Right renal pelvis (tissue), 4 donors: ENCODE results near the gene OSBPL3. TPM values are rescaled to one million over a fixed set of nuclear protein-coding genes. Genes with fewer than 3 reads are reported as not detected.

Source experiments
- DNase-seq, 4 donors: peaks; one replicate each; pipeline ENCODE4 v3.0.0-alpha.2; 2013; ENCODE audit warnings: low read depth in 4 of 4, low spot score in 3 of 4, missing footprints in 1 of 4
- polyA plus RNA-seq, 4 donors: library from polyadenylated mRNA; unstranded; fragments of 120-200 nt; gene quantifications; one replicate each; pipeline ENCODE4 v1.2.1, GENCODE V29; 2013; ENCODE audit not compliant: insufficient read length in 4 of 4

OSBPL3 gene
- polyA plus RNA-seq, 4 donors = 18.6 to 26.9 (median 20.0) TPM

DNA sequence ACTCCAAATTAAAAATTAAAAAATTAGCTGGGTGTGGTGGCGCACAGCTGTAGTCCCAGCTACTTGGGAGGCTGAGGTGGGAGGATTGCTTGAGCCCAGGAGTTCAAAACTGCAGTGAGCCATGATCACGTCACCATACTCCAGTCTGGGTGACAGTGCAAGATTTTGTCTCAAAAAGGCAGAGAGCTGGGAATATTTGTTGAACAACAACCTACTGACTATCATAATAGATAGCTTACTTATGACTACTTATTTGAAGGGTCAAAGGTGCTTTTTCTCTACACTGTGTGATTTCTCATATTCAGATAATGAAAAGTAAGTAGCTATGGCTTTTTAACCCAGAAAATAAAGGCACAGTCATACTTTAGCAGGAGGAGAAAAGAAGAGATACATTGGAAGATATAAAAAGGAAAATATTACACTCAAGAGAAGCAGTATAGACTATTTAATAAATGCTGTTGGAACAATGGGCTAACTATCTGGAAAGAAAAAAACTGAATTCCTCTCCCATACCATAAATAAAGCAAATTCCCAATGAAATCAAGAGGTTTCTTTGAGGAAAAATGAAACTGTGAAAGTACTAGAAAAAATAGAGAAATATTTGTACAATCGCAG lies 229.4 kb downstream of the OSBPL3 start:
- DNase-seq = no peak

DNA sequence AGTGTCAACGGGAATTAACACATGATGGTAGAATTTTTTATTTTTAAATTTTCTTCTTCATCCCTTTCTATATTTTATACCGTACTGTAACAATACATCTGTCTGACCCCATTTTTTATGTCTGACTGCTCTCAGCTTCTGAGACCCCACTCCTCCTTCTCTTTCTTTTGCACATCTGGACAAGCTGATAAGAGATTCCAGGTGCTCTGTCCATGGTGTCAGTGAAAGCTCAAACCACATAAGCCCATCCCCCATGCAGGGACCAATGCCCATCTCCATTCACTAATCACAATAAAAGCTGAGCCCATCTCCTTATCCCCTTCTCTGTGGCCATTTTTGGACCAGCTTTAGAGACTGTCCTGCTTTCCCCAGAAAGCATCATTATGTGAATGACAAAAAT lies 231.5 kb downstream of the OSBPL3 start:
- no peak for DNase-seq

Other genes starting within 250 kb of the OSBPL3 start
- 10 to 100 TPM; 12.4 to 15.3 (median 14.8) TPM for gene GSDME, start 222.7 kb downstream of the OSBPL3 start, polyA plus RNA-seq
- gene CYCS, start 145.1 kb upstream of the OSBPL3 start, polyA plus RNA-seq = 100 to 1,000 TPM; 162 to 203 (median 186) TPM
- gene NPVF, start 248.3 kb upstream of the OSBPL3 start, polyA plus RNA-seq = under 1 TPM in 1 of 4 donors, not detected in 3; 0.12 TPM